Prostate gland (tissue), 2 donors: ENCODE results near the gene TTC33.

ENCODE experiments used
- CTCF ChIP-seq, 4 experiments: fragments of 200-600 bp in 2 of 4; fragments of 450-650 bp in 2 of 4; sonication (generic) in 2 of 4; IDR thresholded peaks; 1 replicate in 3 of 4; 2 replicates in 1 of 4; pipeline ENCODE4 v1.5.1; 2016 to 2019; ENCODE audit warnings: antibody characterized with exemption in 4 of 4, mild to moderate bottlenecking in 2 of 4, moderate library complexity in 2 of 4
- POLR2AphosphoS5 ChIP-seq: sonication (generic); formaldehyde crosslinking; IDR thresholded peaks from one replicate; pipeline ENCODE4 v1.6.1; 2017; ENCODE audit warnings: antibody characterized with exemption

GRCh38 chr5:40491644-40492043 lies 264.1 kb downstream of the TTC33 start:
- no peak for TF ChIP-seq CTCF (IDR thresholded peaks at IDR 0.05)
- no peak for TF ChIP-seq POLR2AphosphoS5
